ENCODE results near the gene VTI1A.
"Not testable (repeated sequence)": the region's sequence is repeated elsewhere in the genome, so short reads cannot be mapped to it uniquely, and the experiment has no call there.

DNA sequence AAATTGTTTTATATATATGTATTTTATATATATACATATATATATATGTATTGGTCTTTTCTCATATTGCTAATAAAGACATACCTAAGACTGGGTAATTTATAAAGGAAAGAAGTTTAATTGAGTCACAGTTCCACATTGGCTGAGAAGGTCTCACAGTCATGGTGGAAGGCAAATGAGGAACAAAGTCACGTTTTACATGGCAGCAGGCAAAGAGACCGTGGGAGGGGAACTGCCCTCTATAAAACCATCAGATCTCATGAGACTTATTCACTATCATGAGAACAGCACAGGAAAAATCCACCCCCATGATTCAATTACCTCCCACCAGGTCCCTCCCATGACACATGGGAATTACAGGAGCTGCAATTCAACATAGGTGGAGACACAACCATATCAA, 416.4 kb downstream of the VTI1A start:
- not testable (repeated sequence) for TF ChIP-seq BCL11B (tag by site-specific recombination; IDR thresholded peaks at IDR 0.05; ENCODE audit: low read depth); ZNF654 (tag by site-specific recombination; IDR thresholded peaks at IDR 0.05; ENCODE audit: low read depth); ZNF155 (tag by site-specific recombination; IDR thresholded peaks at IDR 0.05); ZNF549 (tag by site-specific recombination; IDR thresholded peaks at IDR 0.05); ZNF600 (tag by site-specific recombination; IDR thresholded peaks at IDR 0.05); SETDB1 (IDR thresholded peaks at IDR 0.05; ENCODE audit: insufficient read length, low read length)
- TF ChIP-seq, protein P1, sequence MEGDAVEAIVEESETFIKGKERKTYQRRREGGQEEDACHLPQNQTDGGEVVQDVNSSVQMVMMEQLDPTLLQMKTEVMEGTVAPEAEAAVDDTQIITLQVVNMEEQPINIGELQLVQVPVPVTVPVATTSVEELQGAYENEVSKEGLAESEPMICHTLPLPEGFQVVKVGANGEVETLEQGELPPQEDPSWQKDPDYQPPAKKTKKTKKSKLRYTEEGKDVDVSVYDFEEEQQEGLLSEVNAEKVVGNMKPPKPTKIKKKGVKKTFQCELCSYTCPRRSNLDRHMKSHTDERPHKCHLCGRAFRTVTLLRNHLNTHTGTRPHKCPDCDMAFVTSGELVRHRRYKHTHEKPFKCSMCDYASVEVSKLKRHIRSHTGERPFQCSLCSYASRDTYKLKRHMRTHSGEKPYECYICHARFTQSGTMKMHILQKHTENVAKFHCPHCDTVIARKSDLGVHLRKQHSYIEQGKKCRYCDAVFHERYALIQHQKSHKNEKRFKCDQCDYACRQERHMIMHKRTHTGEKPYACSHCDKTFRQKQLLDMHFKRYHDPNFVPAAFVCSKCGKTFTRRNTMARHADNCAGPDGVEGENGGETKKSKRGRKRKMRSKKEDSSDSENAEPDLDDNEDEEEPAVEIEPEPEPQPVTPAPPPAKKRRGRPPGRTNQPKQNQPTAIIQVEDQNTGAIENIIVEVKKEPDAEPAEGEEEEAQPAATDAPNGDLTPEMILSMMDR (tag by site-specific recombination; IDR thresholded peaks at IDR 0.05), result not testable (repeated sequence)
- TF ChIP-seq, protein P2, sequence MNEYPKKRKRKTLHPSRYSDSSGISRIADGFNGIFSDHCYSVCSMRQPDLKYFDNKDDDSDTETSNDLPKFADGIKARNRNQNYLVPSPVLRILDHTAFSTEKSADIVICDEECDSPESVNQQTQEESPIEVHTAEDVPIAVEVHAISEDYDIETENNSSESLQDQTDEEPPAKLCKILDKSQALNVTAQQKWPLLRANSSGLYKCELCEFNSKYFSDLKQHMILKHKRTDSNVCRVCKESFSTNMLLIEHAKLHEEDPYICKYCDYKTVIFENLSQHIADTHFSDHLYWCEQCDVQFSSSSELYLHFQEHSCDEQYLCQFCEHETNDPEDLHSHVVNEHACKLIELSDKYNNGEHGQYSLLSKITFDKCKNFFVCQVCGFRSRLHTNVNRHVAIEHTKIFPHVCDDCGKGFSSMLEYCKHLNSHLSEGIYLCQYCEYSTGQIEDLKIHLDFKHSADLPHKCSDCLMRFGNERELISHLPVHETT (tag by site-specific recombination; IDR thresholded peaks at IDR 0.05), result not testable (repeated sequence)
- TF ChIP-seq, protein P3, sequence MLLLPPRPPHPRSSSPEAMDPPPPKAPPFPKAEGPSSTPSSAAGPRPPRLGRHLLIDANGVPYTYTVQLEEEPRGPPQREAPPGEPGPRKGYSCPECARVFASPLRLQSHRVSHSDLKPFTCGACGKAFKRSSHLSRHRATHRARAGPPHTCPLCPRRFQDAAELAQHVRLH (tag by site-specific recombination; IDR thresholded peaks at IDR 0.05), result not testable (repeated sequence)
